A673 (cell line): ENCODE measurements around the gene SLC2A1. TPM values are rescaled to one million over a fixed set of nuclear protein-coding genes. Genes with fewer than 3 reads are reported as not detected.
A peak's percentile ranks its signal among the peaks of the same experiment; 100 is the strongest.

Experiments
- BruUV-seq: library from RNA; stranded (reverse); fragments of 400-500 nt; replicated peaks from 2 replicates; lab custom pipeline; 2021; lab: Mats Ljungman, UMichigan
- CTCF ChIA-PET: fragments of 300-600 bp; sonication (Branson Sonifier 250); formaldehyde crosslinking; loops from one replicate; lab custom pipeline; 2022; ENCODE audit warnings: antibody characterized with exemption; lab: Charles Lee
- POLR2A ChIA-PET: fragments of 300-600 bp; sonication (Branson Sonifier 250); formaldehyde crosslinking; loops from one replicate; lab custom pipeline; 2022; ENCODE audit warnings: antibody characterized with exemption; ENCODE audit not compliant: low non-redundant PET; lab: Charles Lee
- DNase-seq: peaks from one replicate; pipeline ENCODE4 v3.0.0-alpha.2; 2015; ENCODE audit warnings: low spot score
- H3K27ac ChIP-seq: fragments of 200-600 bp; sonication (generic); 2 replicates; pipeline ENCODE4 v1.5.1; 2016; ENCODE audit warnings: mixed run types, low read depth, mild to moderate bottlenecking, mixed read lengths, antibody characterized with exemption, low read length; ENCODE audit not compliant: poor library complexity, severe bottlenecking
- H3K27me3 ChIP-seq: fragments of 200-600 bp; sonication (generic); replicated peaks from 2 replicates; pipeline ENCODE4 v1.6.1; 2017; ENCODE audit warnings: mixed run types, low read depth, mild to moderate bottlenecking, mixed read lengths, antibody characterized with exemption, low read length; ENCODE audit not compliant: insufficient read depth, poor library complexity
- H3K36me3 ChIP-seq: fragments of 200-600 bp; sonication (generic); 2 replicates; pipeline ENCODE4 v1.6.1; 2016; ENCODE audit warnings: mixed run types, mild to moderate bottlenecking, mixed read lengths, antibody characterized with exemption, low read length; ENCODE audit not compliant: insufficient read depth, poor library complexity, severe bottlenecking
- H3K4me1 ChIP-seq: fragments of 200-600 bp; sonication (generic); 2 replicates; pipeline ENCODE4 v1.6.1; 2017; ENCODE audit warnings: mixed run types, mild to moderate bottlenecking, mixed read lengths, antibody characterized with exemption, low read length; ENCODE audit not compliant: insufficient read depth, poor library complexity, severe bottlenecking
- H3K4me3 ChIP-seq: fragments of 200-600 bp; sonication (generic); 2 replicates; pipeline ENCODE4 v1.5.1; 2016; ENCODE audit warnings: low read depth, mixed run types, mild to moderate bottlenecking, mixed read lengths, low read length; ENCODE audit not compliant: poor library complexity, severe bottlenecking
- H3K9me3 ChIP-seq: fragments of 200-600 bp; sonication (generic); 2 replicates; pipeline ENCODE4 v1.6.1; 2016; ENCODE audit warnings: mixed run types, low read depth, mild to moderate bottlenecking, mixed read lengths, antibody characterized with exemption, low read length; ENCODE audit not compliant: poor library complexity, severe bottlenecking
- CTCF ChIP-seq: fragments of 300-800, 200-600 bp; sonication (generic); conservative IDR thresholded peaks from 2 replicates; pipeline ENCODE4 v1.5.1; 2017; ENCODE audit warnings: low read depth, mild to moderate bottlenecking, antibody characterized with exemption, low read length, moderate library complexity, mixed read lengths
- EZH2 ChIP-seq: fragments of 200-600 bp; sonication (generic); IDR thresholded peaks from 2 replicates; pipeline ENCODE4 v1.6.1; 2017; ENCODE audit warnings: borderline replicate concordance, low read depth, mild to moderate bottlenecking, mixed read lengths, antibody characterized with exemption, low read length; ENCODE audit not compliant: poor library complexity, severe bottlenecking
- intact Hi-C: fragments of 100-400 bp; cut with micrococcal nuclease; formaldehyde crosslinking; loops from one replicate; pipeline ENCODE4 v1.10.0; 2022; ENCODE audit not compliant: unreplicated experiment
- total RNA-seq: library from RNA; stranded (reverse); gene quantifications from 2 replicates; pipeline ENCODE4 v1.2.3, GENCODE V29; 2021

Gene SLC2A1
- total RNA-seq, 1 experiment from 2014 or later: 36.7 TPM

- peaks cover 12% of the 10 kb centered on the region for H3K4me1 ChIP-seq
- ChIA-PET POLR2A (interaction anchor here (0.6 kb wide), 1 partner anchor 1902 kb away, joined by 3 read pairs; no protein-coding TSS in a partner anchor), CTCF (no interaction called here)
- H3K36me3 ChIP-seq: no peaks in the 10 kb centered on the region
- no peak overlapping the region for H3K4me3 ChIP-seq
- no peaks in the 10 kb centered on the region for H3K27me3 ChIP-seq
- intact Hi-C loops: no loop called here
- no TSS peak for BruUV-seq
- DNase-seq: no peak
- no peak overlapping the region for H3K27ac ChIP-seq
- H3K9me3 ChIP-seq: no peaks in the 10 kb centered on the region
- TF ChIP-seq CTCF (no peak), EZH2 (no peak)
Measured at GRCh38 chr1:42983693-42984092, 25.0 kb upstream of the SLC2A1 start.

GRCh38 chr1:42983253-42983652 is 24.6 kb upstream of the SLC2A1 start:
- no peaks in the 10 kb centered on the region for H3K36me3 ChIP-seq
- intact Hi-C loops: no loop called here
- no peaks in the 10 kb centered on the region for H3K9me3 ChIP-seq
- H3K27me3 ChIP-seq: no peaks in the 10 kb centered on the region
- no peak overlapping the region for H3K4me3 ChIP-seq
- BruUV-seq: no TSS peak
- POLR2A ChIA-PET: interaction anchor here (0.6 kb wide), 1 partner anchor 1903 kb away, joined by 3 read pairs; no protein-coding TSS in a partner anchor
- CTCF ChIA-PET: no interaction called here
- TF ChIP-seq CTCF (no peak), EZH2 (no peak)
- H3K4me1 ChIP-seq: peaks cover 12% of the 10 kb centered on the region
- DNase-seq: peak; percentile 47
- H3K27ac ChIP-seq: no peak overlapping the region

GRCh38 chr1:42982641-42983040 is 24.0 kb upstream of the SLC2A1 start:
- Histone ChIP-seq H3K36me3 (no peaks in the 10 kb centered on the region), H3K27ac (no peak overlapping the region), H3K27me3 (no peaks in the 10 kb centered on the region), H3K4me3 (no peak overlapping the region), H3K9me3 (no peaks in the 10 kb centered on the region), H3K4me1 (peaks cover 12% of the 10 kb centered on the region)
- DNase-seq: no peak
- no TSS peak for BruUV-seq
- CTCF ChIA-PET: no interaction called here
- TF ChIP-seq CTCF (no peak), EZH2 (no peak)
- intact Hi-C loops: no loop called here
- POLR2A ChIA-PET: interaction anchor here (0.6 kb wide), 1 partner anchor 931 kb away, joined by 5 read pairs; no protein-coding TSS in a partner anchor
